Thyroid gland (tissue), 4 donors: ENCODE measurements around the gene IRF2. TPM values are rescaled to one million over a fixed set of nuclear protein-coding genes. Genes with fewer than 3 reads are reported as not detected.

Experiments used
- DNase-seq, 2 donors: peaks; one replicate each; pipeline ENCODE4 v3.0.0-alpha.2; 2019
- H3K27ac ChIP-seq, 3 donors: fragments of 200-600 bp; sonication (generic); 1 replicate in 2 of 3; 2 replicates in 1 of 3; pipeline ENCODE4 v1.5.1; 2016 to 2019; ENCODE audit warnings: mild to moderate bottlenecking in 1 of 3, moderate library complexity in 1 of 3
- H3K27me3 ChIP-seq: fragments of 200-600 bp; sonication (generic); one replicate; pipeline ENCODE4 v1.5.1; 2019
- H3K36me3 ChIP-seq, 2 donors: fragments of 200-600 bp; sonication (generic); one replicate each; pipeline ENCODE4 v1.5.1; 2016 to 2019
- H3K4me1 ChIP-seq, 2 donors: fragments of 200-600 bp; sonication (generic); one replicate each; pipeline ENCODE4 v1.5.1; 2017 to 2019
- H3K4me3 ChIP-seq, 3 donors: fragments of 200-600 bp; sonication (generic); replicated peaks in 1 of 3; 1 replicate in 2 of 3; 2 replicates in 1 of 3; pipeline ENCODE4 v1.5.1; 2016; ENCODE audit warnings: mild to moderate bottlenecking in 1 of 3
- H3K9me3 ChIP-seq: fragments of 200-600 bp; sonication (generic); one replicate; pipeline ENCODE4 v1.5.1; 2017
- POLR2A ChIP-seq, 2 donors: fragments of 450-650 bp; IDR thresholded peaks; one replicate each; pipeline ENCODE4 v1.6.1; 2017; ENCODE audit warnings: antibody characterized with exemption in 2 of 2, mild to moderate bottlenecking in 2 of 2, moderate library complexity in 1 of 2
- WGBS, 2 donors: methylation state at CpG; one replicate each; pipeline ENCODE4 v1.1.5; 2017; 5-methylcytosine and 5-hydroxymethylcytosine counted together
- intact Hi-C: fragments of 100-400 bp; cut with DNase I; formaldehyde crosslinking; loops from one replicate; pipeline ENCODE4 v1.15.1; 2023
- total RNA-seq, 4 donors: library from RNA; depleted of rRNA; stranded (reverse); fragments of >200 nt; gene quantifications; one replicate each; pipeline ENCODE4 v1.2.3, GENCODE V29; 2016
- TF ChIP-seq, protein P1 (sequence below), 6 experiments: fragments of 200-600 bp in 3 of 6; fragments of 450-650 bp in 3 of 6; sonication (generic) in 3 of 6; IDR thresholded peaks; one replicate each; pipeline ENCODE4 v1.5.1; 2016 to 2019; ENCODE audit warnings: antibody characterized with exemption in 6 of 6, mild to moderate bottlenecking in 2 of 6, inconsistent platforms in 1 of 6, moderate library complexity in 1 of 6

Gene IRF2
- total RNA-seq, 4 donors from 2014 or later: 24.7 to 39.8 (median 34.5) TPM

GRCh38 chr4:184398741-184399511 lies 75.4 kb downstream of the IRF2 start:
- peaks cover 0 to 10% of the 10 kb centered on the region in 2 donors for H3K4me1 ChIP-seq
- H3K27me3 ChIP-seq: no peaks in the 10 kb centered on the region
- no peak overlapping the region for H3K4me3 ChIP-seq
- TF ChIP-seq, protein P1, sequence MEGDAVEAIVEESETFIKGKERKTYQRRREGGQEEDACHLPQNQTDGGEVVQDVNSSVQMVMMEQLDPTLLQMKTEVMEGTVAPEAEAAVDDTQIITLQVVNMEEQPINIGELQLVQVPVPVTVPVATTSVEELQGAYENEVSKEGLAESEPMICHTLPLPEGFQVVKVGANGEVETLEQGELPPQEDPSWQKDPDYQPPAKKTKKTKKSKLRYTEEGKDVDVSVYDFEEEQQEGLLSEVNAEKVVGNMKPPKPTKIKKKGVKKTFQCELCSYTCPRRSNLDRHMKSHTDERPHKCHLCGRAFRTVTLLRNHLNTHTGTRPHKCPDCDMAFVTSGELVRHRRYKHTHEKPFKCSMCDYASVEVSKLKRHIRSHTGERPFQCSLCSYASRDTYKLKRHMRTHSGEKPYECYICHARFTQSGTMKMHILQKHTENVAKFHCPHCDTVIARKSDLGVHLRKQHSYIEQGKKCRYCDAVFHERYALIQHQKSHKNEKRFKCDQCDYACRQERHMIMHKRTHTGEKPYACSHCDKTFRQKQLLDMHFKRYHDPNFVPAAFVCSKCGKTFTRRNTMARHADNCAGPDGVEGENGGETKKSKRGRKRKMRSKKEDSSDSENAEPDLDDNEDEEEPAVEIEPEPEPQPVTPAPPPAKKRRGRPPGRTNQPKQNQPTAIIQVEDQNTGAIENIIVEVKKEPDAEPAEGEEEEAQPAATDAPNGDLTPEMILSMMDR (IDR thresholded peaks at IDR 0.05): no peak
- TF ChIP-seq POLR2A (IDR thresholded peaks at IDR 0.05): no peak
- no peak for DNase-seq
- no peaks in the 10 kb centered on the region for H3K9me3 ChIP-seq
- intact Hi-C loops: no loop called here
- WGBS, 2 donors: 90 to 92% methylated on average over 24 of the region's 24 CpGs
- H3K27ac ChIP-seq: peak overlapping the region in 1 of 3 donors; percentile 2
- H3K36me3 ChIP-seq: peaks cover 11 to 27% of the 10 kb centered on the region in 2 donors

GRCh38 chr4:184397516-184398163 lies 76.7 kb downstream of the IRF2 start:
- Histone ChIP-seq H3K9me3 (no peaks in the 10 kb centered on the region), H3K36me3 (peaks cover 23 to 24% of the 10 kb centered on the region in 2 donors), H3K4me3 (no peak overlapping the region), H3K4me1 (peaks cover 0 to 10% of the 10 kb centered on the region in 2 donors), H3K27me3 (no peaks in the 10 kb centered on the region), H3K27ac (no peak overlapping the region)
- no peak for TF ChIP-seq POLR2A (IDR thresholded peaks at IDR 0.05)
- TF ChIP-seq, protein P1 (IDR thresholded peaks at IDR 0.05): no peak
- no peak for DNase-seq
- 87% methylated on average over 6 of the region's 6 CpGs for WGBS, 2 donors
- intact Hi-C loops: no loop called here

GRCh38 chr4:184396570-184397515 lies 77.5 kb downstream of the IRF2 start:
- TF ChIP-seq, protein P1 (IDR thresholded peaks at IDR 0.05): no peak
- TF ChIP-seq POLR2A (IDR thresholded peaks at IDR 0.05): no peak
- no peak for DNase-seq
- Histone ChIP-seq H3K4me1 (peaks cover 0 to 10% of the 10 kb centered on the region in 2 donors), H3K36me3 (peaks cover 23 to 24% of the 10 kb centered on the region in 2 donors), H3K4me3 (no peak overlapping the region), H3K9me3 (no peaks in the 10 kb centered on the region), H3K27ac (no peak overlapping the region), H3K27me3 (no peaks in the 10 kb centered on the region)
- intact Hi-C loops: no loop called here
- 88 to 91% methylated on average over 15 of the region's 15 CpGs for WGBS, 2 donors

DNA sequence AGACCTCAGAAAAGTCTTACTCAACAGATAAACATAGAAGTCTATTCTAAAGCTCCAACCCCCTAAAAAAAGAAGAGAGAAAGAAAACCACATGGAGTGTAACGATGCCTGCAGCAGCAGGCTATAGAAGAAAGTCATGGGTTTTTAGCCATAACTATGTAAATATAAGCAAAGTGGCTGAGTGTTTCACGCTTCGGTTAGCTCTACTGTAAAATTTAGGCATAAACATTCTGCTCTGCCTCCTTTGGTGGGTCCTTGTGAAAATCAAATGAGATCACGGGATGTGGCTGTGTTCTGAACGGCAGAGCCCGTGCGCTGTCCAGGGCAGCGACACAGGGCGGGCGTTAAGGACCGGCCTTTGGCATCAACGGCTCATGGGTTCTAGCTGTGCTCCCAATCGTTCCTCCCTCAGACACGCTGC lies 78.4 kb downstream of the IRF2 start:
- 68 to 84% methylated on average over 14 of the region's 14 CpGs for whole genome bisulfite sequencing, 2 donors
- Histone ChIP-seq H3K27me3 (no peaks in the 10 kb centered on the region), H3K27ac (no peak overlapping the region), H3K36me3 (peaks cover 23 to 27% of the 10 kb centered on the region in 2 donors), H3K4me3 (no peak overlapping the region), H3K4me1 (peaks cover 0 to 5% of the 10 kb centered on the region in 2 donors), H3K9me3 (no peaks in the 10 kb centered on the region)
- TF ChIP-seq, protein P1 (IDR thresholded peaks at IDR 0.05): no peak
- TF ChIP-seq POLR2A (IDR thresholded peaks at IDR 0.05): no peak
- no peak for DNase-seq
- intact Hi-C loops: no loop called here
